WTC11 (cell line): ENCODE measurements around the gene ZFC3H1. TPM values are rescaled to one million over a fixed set of nuclear protein-coding genes. Genes with fewer than 3 reads are reported as not detected.

Experiments
- ATAC-seq: fragments of 200-7000 bp; cut with Tn5 transposase; 2 replicates; pipeline ENCODE4 v1.10.0; 2021; ENCODE audit warnings: mild to moderate bottlenecking, moderate library complexity
- CTCF ChIA-PET: fragments of 300-600 bp; sonication (Branson Sonifier 250); formaldehyde crosslinking; loops from one replicate; lab custom pipeline; 2021; ENCODE audit warnings: antibody characterized with exemption; lab: Charles Lee
- POLR2A ChIA-PET: fragments of 350-600 bp; sonication (Branson Sonifier 250); formaldehyde crosslinking; loops from one replicate; lab custom pipeline; 2021; ENCODE audit warnings: antibody characterized with exemption; lab: Charles Lee
- DNase-seq: peaks from one replicate; pipeline ENCODE4 v3.0.0; 2021; ENCODE audit warnings: low spot score
- H3K27ac Mint-ChIP-seq: 2 replicates; pipeline ENCODE4 v1.8.0; 2021; ENCODE audit warnings: mixed read lengths
- H3K27me3 Mint-ChIP-seq: 2 replicates; pipeline ENCODE4 v1.8.0; 2021; ENCODE audit warnings: low read depth, mild to moderate bottlenecking, moderate library complexity, mixed read lengths
- H3K36me3 Mint-ChIP-seq: 2 replicates; pipeline ENCODE4 v1.8.0; 2021; ENCODE audit warnings: mixed read lengths
- H3K4me1 Mint-ChIP-seq: 2 replicates; pipeline ENCODE4 v1.8.0; 2022; ENCODE audit warnings: mixed read lengths
- H3K4me3 Mint-ChIP-seq: 2 replicates; pipeline ENCODE4 v1.8.0; 2021; ENCODE audit warnings: mild to moderate bottlenecking, moderate library complexity, mixed read lengths
- H3K9me3 Mint-ChIP-seq: 2 replicates; pipeline ENCODE4 v1.8.0; 2021; ENCODE audit warnings: mixed read lengths
- ATF1 ChIP-seq: sonication (generic); formaldehyde crosslinking; IDR thresholded peaks from 2 replicates; pipeline ENCODE4 v1.8.1; 2023; ENCODE audit warnings: mild to moderate bottlenecking, moderate library complexity, missing genetic modification reagents
- ATF3 ChIP-seq: sonication (generic); formaldehyde crosslinking; conservative IDR thresholded peaks from 2 replicates; pipeline ENCODE4 v1.8.1; 2022; ENCODE audit warnings: mild to moderate bottlenecking, missing genetic modification reagents
- CDX4 ChIP-seq: fragments of 250-450 bp; sonication (Bioruptor Pico); IDR thresholded peaks from 2 replicates; pipeline ENCODE4 v1.9.0; 2021; ENCODE audit warnings: moderate library complexity, mild to moderate bottlenecking, inconsistent platforms, borderline replicate concordance
- CTCF ChIP-seq: fragments of 200-600 bp; IDR thresholded peaks from 2 replicates; pipeline ENCODE4 v1.8.0; 2022; ENCODE audit warnings: antibody characterized with exemption
- EMX1 ChIP-seq: fragments of 250-450 bp; sonication (Bioruptor Pico); IDR thresholded peaks from 2 replicates; pipeline ENCODE4 v1.8.0; 2021; ENCODE audit warnings: mild to moderate bottlenecking
- ERG ChIP-seq: fragments of 250-450 bp; sonication (Bioruptor Pico); IDR thresholded peaks from 2 replicates; pipeline ENCODE4 v1.8.0; 2021; ENCODE audit warnings: mild to moderate bottlenecking
- FOXP1 ChIP-seq: sonication (generic); formaldehyde crosslinking; IDR thresholded peaks from 2 replicates; pipeline ENCODE4 v1.8.0; 2022; ENCODE audit warnings: missing genetic modification reagents, mild to moderate bottlenecking, moderate library complexity, borderline replicate concordance
- FOXP4 ChIP-seq: sonication (generic); formaldehyde crosslinking; IDR thresholded peaks from 2 replicates; pipeline ENCODE4 v1.8.0; 2022; ENCODE audit warnings: mild to moderate bottlenecking, missing genetic modification reagents
- GRHL2 ChIP-seq: fragments of 250-450 bp; sonication (Bioruptor Pico); IDR thresholded peaks from 2 replicates; pipeline ENCODE4 v1.8.0; 2022; ENCODE audit warnings: mild to moderate bottlenecking, moderate library complexity; ENCODE audit not compliant: insufficient replicate concordance, severe bottlenecking
- JAZF1 ChIP-seq: fragments of 250-450 bp; sonication (Bioruptor Pico); IDR thresholded peaks from 2 replicates; pipeline ENCODE4 v1.9.0; 2021; ENCODE audit warnings: moderate library complexity, mild to moderate bottlenecking, inconsistent platforms
- NFE2L1 ChIP-seq: sonication (generic); formaldehyde crosslinking; IDR thresholded peaks from 2 replicates; pipeline ENCODE4 v1.8.1; 2023; ENCODE audit warnings: missing genetic modification reagents
- RORB ChIP-seq: fragments of 250-450 bp; sonication (Bioruptor Pico); IDR thresholded peaks from 2 replicates; pipeline ENCODE4 v1.9.0; 2021; ENCODE audit warnings: mild to moderate bottlenecking
- SMAD3 ChIP-seq: sonication (generic); formaldehyde crosslinking; IDR thresholded peaks from 2 replicates; pipeline ENCODE4 v1.8.0; 2022; ENCODE audit warnings: missing genetic modification reagents, mild to moderate bottlenecking, borderline replicate concordance
- SOX15 ChIP-seq: fragments of 250-450 bp; sonication (Bioruptor Pico); IDR thresholded peaks from 2 replicates; pipeline ENCODE4 v1.9.0; 2021; ENCODE audit warnings: mild to moderate bottlenecking
- SP1 ChIP-seq: sonication (generic); formaldehyde crosslinking; conservative IDR thresholded peaks from 2 replicates; pipeline ENCODE4 v1.8.1; 2022; ENCODE audit warnings: missing genetic modification reagents
- USF2 ChIP-seq: sonication (generic); formaldehyde crosslinking; IDR thresholded peaks from 2 replicates; pipeline ENCODE4 v1.8.1; 2023; ENCODE audit warnings: mild to moderate bottlenecking, missing genetic modification reagents, moderate library complexity
- ZBTB21 ChIP-seq: sonication (generic); formaldehyde crosslinking; IDR thresholded peaks from 2 replicates; pipeline ENCODE4 v1.8.1; 2023; ENCODE audit warnings: mild to moderate bottlenecking, missing genetic modification reagents, borderline replicate concordance
- ZNF263 ChIP-seq: sonication (generic); formaldehyde crosslinking; IDR thresholded peaks from 2 replicates; pipeline ENCODE4 v1.8.1; 2022; ENCODE audit warnings: low read depth, mild to moderate bottlenecking, moderate library complexity, missing genetic modification reagents
- ZNF532 ChIP-seq: fragments of 250-450 bp; sonication (Bioruptor Pico); IDR thresholded peaks from 2 replicates; pipeline ENCODE4 v1.9.0; 2021; ENCODE audit warnings: mild to moderate bottlenecking, borderline replicate concordance
- total RNA-seq: library from RNA; stranded (reverse); gene quantifications from 3 replicates; pipeline ENCODE4 v1.2.3, GENCODE V29; 2021

Gene ZFC3H1
- total RNA-seq, 1 experiment from 2014 or later, result 33.9 TPM

- H3K4me1 Mint-ChIP-seq, result peaks cover 16% of the 10 kb centered on the region
- ATAC-seq (no peak), DNase-seq (no peak)
- no peaks in the 10 kb centered on the region for H3K36me3 Mint-ChIP-seq
- ChIA-PET CTCF (no interaction called here), POLR2A (no interaction called here)
- H3K27ac Mint-ChIP-seq, result no peak overlapping the region
- no peaks in the 10 kb centered on the region for H3K27me3 Mint-ChIP-seq
- no peaks in the 10 kb centered on the region for H3K9me3 Mint-ChIP-seq
- TF ChIP-seq EMX1 (CRISPR knock-in tag), result no peak
- no peak for TF ChIP-seq SOX15
- TF ChIP-seq ZBTB21 (CRISPR knock-in tag), result no peak
- no peak for TF ChIP-seq NFE2L1 (CRISPR knock-in tag)
- no peak for TF ChIP-seq GRHL2 (CRISPR knock-in tag)
- no peak for TF ChIP-seq ZNF532 (CRISPR knock-in tag)
- TF ChIP-seq SP1 (CRISPR knock-in tag), result no peak
- no peak for TF ChIP-seq ZNF263 (CRISPR knock-in tag)
- no peak for TF ChIP-seq JAZF1
- no peak for TF ChIP-seq SMAD3
- no peak for TF ChIP-seq ERG
- no peak for TF ChIP-seq CDX4
- no peak for TF ChIP-seq RORB (CRISPR knock-in tag)
- TF ChIP-seq ATF3 (CRISPR knock-in tag), result no peak
- TF ChIP-seq FOXP1, result no peak
- TF ChIP-seq FOXP4 (CRISPR knock-in tag), result no peak
- TF ChIP-seq USF2 (CRISPR knock-in tag), result no peak
- TF ChIP-seq ATF1 (CRISPR knock-in tag), result no peak
- TF ChIP-seq CTCF, result no peak
- H3K4me3 Mint-ChIP-seq, result no peak overlapping the region
Measured at GRCh38 chr12:71691504-71692129, 28.0 kb upstream of the ZFC3H1 start.
